GM21526 (cell line): ENCODE results near the gene SSBP1.
"Not testable (repeated sequence)": the region's sequence is repeated elsewhere in the genome, so short reads cannot be mapped to it uniquely, and the experiment has no call there.

Experiments
- ATAC-seq: cut with Tn5 transposase; IDR thresholded peaks from one replicate; pipeline ENCODE4 v1.9.1; 2021; ENCODE audit warnings: moderate library complexity; ENCODE audit not compliant: unreplicated experiment, low FRiP score

Gene SSBP1

GRCh38 chr7:141754939-141755338, 16.8 kb downstream of the SSBP1 start:
- no peak for ATAC-seq

GRCh38 chr7:141763797-141764196, 25.6 kb downstream of the SSBP1 start, which contains the start of gene TAS2R3:
Gene TAS2R3 (plus strand): TSS chr7:141764097. CDS start chr7:141764159, 62 bp downstream.
- no peak for ATAC-seq

GRCh38 chr7:141770083-141770583, 32.0 kb downstream of the SSBP1 start:
- ATAC-seq: not testable (repeated sequence)

- ATAC-seq: no peak
Measured at GRCh38 chr7:141776374-141776773, 38.2 kb downstream of the SSBP1 start, which contains the start of gene TAS2R4. Gene TAS2R4 (plus strand): TSS chr7:141776674. CDS start chr7:141778489, 1,815 bp downstream.

- ATAC-seq: peak; percentile 65
Measured at GRCh38 chr7:141785706-141786552, 47.8 kb downstream of the SSBP1 start.

- no peak for ATAC-seq
Measured at GRCh38 chr7:141788296-141788695, 50.1 kb downstream of the SSBP1 start.

GRCh38 chr7:141789917-141790316, 51.8 kb downstream of the SSBP1 start, which contains the start of gene TAS2R5:
Gene TAS2R5 (plus strand): TSS chr7:141790217. CDS start chr7:141790362, 145 bp downstream.
- no peak for ATAC-seq

GRCh38 chr7:141792526-141792925, 54.4 kb downstream of the SSBP1 start:
- ATAC-seq: no peak
